Thyroid gland (tissue), 4 donors: Measurements from ENCODE around the gene SUPT5H. TPM values are rescaled to one million over a fixed set of nuclear protein-coding genes. Genes with fewer than 3 reads are reported as not detected.

Experiments
- DNase-seq, 2 donors: peaks; one replicate each; pipeline ENCODE4 v3.0.0-alpha.2; 2019
- H3K27ac ChIP-seq, 3 donors: fragments of 200-600 bp; sonication (generic); 1 replicate in 2 of 3; 2 replicates in 1 of 3; pipeline ENCODE4 v1.5.1; 2016 to 2019; ENCODE audit warnings: mild to moderate bottlenecking in 1 of 3, moderate library complexity in 1 of 3
- H3K27me3 ChIP-seq: fragments of 200-600 bp; sonication (generic); one replicate; pipeline ENCODE4 v1.5.1; 2019
- H3K36me3 ChIP-seq, 2 donors: fragments of 200-600 bp; sonication (generic); one replicate each; pipeline ENCODE4 v1.5.1; 2016 to 2019
- H3K4me1 ChIP-seq, 2 donors: fragments of 200-600 bp; sonication (generic); one replicate each; pipeline ENCODE4 v1.5.1; 2017 to 2019
- H3K4me3 ChIP-seq, 3 donors: fragments of 200-600 bp; sonication (generic); replicated peaks in 1 of 3; 1 replicate in 2 of 3; 2 replicates in 1 of 3; pipeline ENCODE4 v1.5.1; 2016; ENCODE audit warnings: mild to moderate bottlenecking in 1 of 3
- H3K9me3 ChIP-seq: fragments of 200-600 bp; sonication (generic); one replicate; pipeline ENCODE4 v1.5.1; 2017
- POLR2A ChIP-seq, 2 donors: fragments of 450-650 bp; IDR thresholded peaks; one replicate each; pipeline ENCODE4 v1.6.1; 2017; ENCODE audit warnings: antibody characterized with exemption in 2 of 2, mild to moderate bottlenecking in 2 of 2, moderate library complexity in 1 of 2
- WGBS, 2 donors: methylation state at CpG; one replicate each; pipeline ENCODE4 v1.1.5; 2017; 5-methylcytosine and 5-hydroxymethylcytosine counted together
- intact Hi-C: fragments of 100-400 bp; cut with DNase I; formaldehyde crosslinking; loops from one replicate; pipeline ENCODE4 v1.15.1; 2023
- total RNA-seq, 4 donors: library from RNA; depleted of rRNA; stranded (reverse); fragments of >200 nt; gene quantifications; one replicate each; pipeline ENCODE4 v1.2.3, GENCODE V29; 2016
- TF ChIP-seq, protein P1 (sequence below), 6 experiments: fragments of 200-600 bp in 3 of 6; fragments of 450-650 bp in 3 of 6; sonication (generic) in 3 of 6; IDR thresholded peaks; one replicate each; pipeline ENCODE4 v1.5.1; 2016 to 2019; ENCODE audit warnings: antibody characterized with exemption in 6 of 6, mild to moderate bottlenecking in 2 of 6, inconsistent platforms in 1 of 6, moderate library complexity in 1 of 6

SUPT5H gene
- total RNA-seq, 4 donors from 2014 or later: 93.6 to 203 (median 116) TPM

DNA sequence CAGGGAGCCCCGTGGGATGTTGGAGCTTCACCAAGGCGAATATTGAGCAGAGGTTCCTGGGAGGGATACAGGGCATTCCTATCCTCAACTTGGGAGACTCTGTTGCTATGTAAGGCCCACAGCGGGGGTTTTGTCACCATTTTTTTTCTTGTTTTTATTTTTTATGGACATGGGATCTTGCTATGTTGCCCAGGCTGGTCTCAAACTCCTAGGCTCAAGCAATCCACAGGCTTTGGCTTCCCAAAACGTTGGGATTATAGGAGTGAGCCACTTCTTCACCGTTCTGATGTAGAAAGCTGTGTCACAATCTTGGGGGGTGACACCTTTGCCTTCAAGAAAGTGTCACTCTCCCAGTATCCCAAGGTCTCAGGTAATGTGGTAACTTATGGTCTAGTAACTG lies 56.0 kb downstream of the SUPT5H start:
- H3K4me3 ChIP-seq: no peak overlapping the region
- no peaks in the 10 kb centered on the region for H3K36me3 ChIP-seq
- H3K27ac ChIP-seq: no peak overlapping the region
- TF ChIP-seq POLR2A (IDR thresholded peaks at IDR 0.05): no peak
- TF ChIP-seq, protein P1, sequence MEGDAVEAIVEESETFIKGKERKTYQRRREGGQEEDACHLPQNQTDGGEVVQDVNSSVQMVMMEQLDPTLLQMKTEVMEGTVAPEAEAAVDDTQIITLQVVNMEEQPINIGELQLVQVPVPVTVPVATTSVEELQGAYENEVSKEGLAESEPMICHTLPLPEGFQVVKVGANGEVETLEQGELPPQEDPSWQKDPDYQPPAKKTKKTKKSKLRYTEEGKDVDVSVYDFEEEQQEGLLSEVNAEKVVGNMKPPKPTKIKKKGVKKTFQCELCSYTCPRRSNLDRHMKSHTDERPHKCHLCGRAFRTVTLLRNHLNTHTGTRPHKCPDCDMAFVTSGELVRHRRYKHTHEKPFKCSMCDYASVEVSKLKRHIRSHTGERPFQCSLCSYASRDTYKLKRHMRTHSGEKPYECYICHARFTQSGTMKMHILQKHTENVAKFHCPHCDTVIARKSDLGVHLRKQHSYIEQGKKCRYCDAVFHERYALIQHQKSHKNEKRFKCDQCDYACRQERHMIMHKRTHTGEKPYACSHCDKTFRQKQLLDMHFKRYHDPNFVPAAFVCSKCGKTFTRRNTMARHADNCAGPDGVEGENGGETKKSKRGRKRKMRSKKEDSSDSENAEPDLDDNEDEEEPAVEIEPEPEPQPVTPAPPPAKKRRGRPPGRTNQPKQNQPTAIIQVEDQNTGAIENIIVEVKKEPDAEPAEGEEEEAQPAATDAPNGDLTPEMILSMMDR (IDR thresholded peaks at IDR 0.05): no peak
- H3K27me3 ChIP-seq: peaks cover 12% of the 10 kb centered on the region
- WGBS, 2 donors: 74% methylated on average over 5 of the region's 5 CpGs
- no peaks in the 10 kb centered on the region for H3K9me3 ChIP-seq
- intact Hi-C loops: no loop called here
- no peak for DNase-seq
- H3K4me1 ChIP-seq: peaks cover 0 to 24% of the 10 kb centered on the region in 2 donors

DNA sequence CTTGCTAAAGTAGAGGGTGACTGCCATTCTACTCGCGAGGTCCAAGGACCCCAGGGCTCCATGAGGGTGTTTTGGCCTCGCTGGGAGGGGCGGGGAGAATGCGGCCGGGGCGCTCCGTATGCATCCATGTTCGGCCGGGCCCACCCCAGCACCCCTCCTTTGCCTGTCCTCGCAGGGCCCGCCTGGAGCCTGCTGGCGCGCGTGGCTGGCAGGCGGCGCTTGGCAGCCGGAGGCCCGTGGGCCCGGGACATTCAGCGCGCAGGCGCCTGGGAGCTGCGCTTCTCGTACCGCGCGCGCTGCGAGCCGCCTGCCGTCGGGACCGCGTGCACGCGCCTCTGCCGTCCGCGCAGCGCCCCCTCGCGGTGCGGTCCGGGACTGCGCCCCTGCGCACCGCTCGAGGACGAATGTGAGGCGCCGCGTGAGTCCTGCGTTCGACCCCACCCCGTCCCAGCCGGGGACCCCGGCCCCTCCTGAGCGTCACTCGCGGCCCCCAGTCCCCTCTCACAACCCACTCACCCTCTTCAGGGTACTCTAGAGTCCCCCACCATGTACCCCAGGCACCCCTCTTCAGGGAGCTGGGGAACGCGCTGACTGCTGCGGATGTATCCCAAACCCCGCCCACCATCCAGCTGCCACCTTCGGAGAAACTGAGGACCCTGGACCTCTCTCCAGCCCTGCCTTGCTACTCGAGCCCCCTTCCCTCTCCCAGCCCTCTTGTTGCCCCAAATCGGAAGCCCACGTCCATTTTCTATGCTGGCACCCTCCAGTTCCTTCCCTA lies 57.4 kb downstream of the SUPT5H start:
- Histone ChIP-seq H3K9me3 (no peaks in the 10 kb centered on the region), H3K36me3 (no peaks in the 10 kb centered on the region), H3K27ac (no peak overlapping the region), H3K4me3 (no peak overlapping the region), H3K4me1 (peaks cover 5 to 28% of the 10 kb centered on the region in 2 donors), H3K27me3 (peaks cover 8% of the 10 kb centered on the region)
- TF ChIP-seq POLR2A (IDR thresholded peaks at IDR 0.05): no peak
- TF ChIP-seq, protein P1 (IDR thresholded peaks at IDR 0.05): peak in 5 of 6 experiments; percentile 31 to 92 (median 77)
- DNase-seq: peak; percentile 57 to 58
- intact Hi-C loops: no loop called here
- WGBS, 2 donors: 36 to 48% methylated on average over 11 to 13 of the region's 69 CpGs

GRCh38 chr19:39506598-39506943 lies 61.2 kb downstream of the SUPT5H start:
- H3K9me3 ChIP-seq: no peaks in the 10 kb centered on the region

GRCh38 chr19:39506944-39507714 lies 61.7 kb downstream of the SUPT5H start:
- intact Hi-C loops: no loop called here
- DNase-seq: peak; percentile 35 to 42
- Histone ChIP-seq H3K36me3 (no peaks in the 10 kb centered on the region), H3K9me3 (no peaks in the 10 kb centered on the region), H3K27me3 (peaks cover 5% of the 10 kb centered on the region), H3K4me3 (peak overlapping the region in 1 of 3 donors; percentile 28), H3K4me1 (peaks cover 5 to 13% of the 10 kb centered on the region in 2 donors), H3K27ac (no peak overlapping the region)
- 2 to 5% methylated on average over 11 to 32 of the region's 96 CpGs for WGBS, 2 donors
- no peak for TF ChIP-seq POLR2A (IDR thresholded peaks at IDR 0.05)
- TF ChIP-seq, protein P1 (IDR thresholded peaks at IDR 0.05): no peak

More at GRCh38 chr19:39506598-39506943, 61.2 kb downstream of the SUPT5H start:
- DNase-seq: no peak
- Histone ChIP-seq H3K27me3 (peaks cover 5% of the 10 kb centered on the region), H3K36me3 (no peaks in the 10 kb centered on the region), H3K4me1 (peaks cover 5 to 13% of the 10 kb centered on the region in 2 donors), H3K27ac (no peak overlapping the region), H3K4me3 (no peak overlapping the region)
- WGBS, 2 donors: 54 to 58% methylated on average over 7 of the region's 7 CpGs
- intact Hi-C loops: no loop called here
- no peak for TF ChIP-seq POLR2A (IDR thresholded peaks at IDR 0.05)
- TF ChIP-seq, protein P1 (IDR thresholded peaks at IDR 0.05): no peak
